ENCODE data around the gene NTM.

The NTM gene

GRCh38 chr11:131914361-131914774 lies 544.0 kb downstream of the NTM start:
- peak; percentile 49 for DNase-seq (ENCODE audit: low read depth, low spot score)
- TF ChIP-seq CTCF (IDR thresholded peaks at IDR 0.05; ENCODE audit: low read depth, low read length): peak; percentile 43
- in situ Hi-C loops (cut with HindIII; ENCODE audit: low sequenced_read_pairs): no loop called here
- no peak overlapping the region for H3K4me3 ChIP-seq (ENCODE audit: low read depth, low read length)

GRCh38 chr11:131916638-131917037 lies 546.2 kb downstream of the NTM start:
- no peak overlapping the region for H3K4me3 ChIP-seq (ENCODE audit: low read depth, low read length)
- DNase-seq (ENCODE audit: low read depth, low spot score): no peak
- TF ChIP-seq CTCF (IDR thresholded peaks at IDR 0.05; ENCODE audit: low read depth, low read length): no peak
- in situ Hi-C loops (cut with HindIII; ENCODE audit: low sequenced_read_pairs): no loop called here

- DNase-seq (ENCODE audit: low read depth, low spot score): no peak
- in situ Hi-C loops (cut with HindIII; ENCODE audit: low sequenced_read_pairs): no loop called here
- no peak for TF ChIP-seq CTCF (IDR thresholded peaks at IDR 0.05; ENCODE audit: low read depth, low read length)
- H3K4me3 ChIP-seq (ENCODE audit: low read depth, low read length): no peak overlapping the region
These were observed 547.4 kb downstream of the NTM start for GRCh38 chr11:131917634-131918384.

- H3K4me3 ChIP-seq (ENCODE audit: low read depth, low read length): no peak overlapping the region
- DNase-seq (ENCODE audit: low read depth, low spot score): no peak
- in situ Hi-C loops (cut with HindIII; ENCODE audit: low sequenced_read_pairs): no loop called here
- TF ChIP-seq CTCF (IDR thresholded peaks at IDR 0.05; ENCODE audit: low read depth, low read length): no peak
These were observed 548.2 kb downstream of the NTM start for GRCh38 chr11:131918663-131919062.

GRCh38 chr11:131922220-131922619 lies 551.8 kb downstream of the NTM start:
- in situ Hi-C loops (cut with HindIII; ENCODE audit: low sequenced_read_pairs): no loop called here
- no peak overlapping the region for H3K4me3 ChIP-seq (ENCODE audit: low read depth, low read length)
- TF ChIP-seq CTCF (IDR thresholded peaks at IDR 0.05; ENCODE audit: low read depth, low read length): no peak
- no peak for DNase-seq (ENCODE audit: low read depth, low spot score)

GRCh38 chr11:131923309-131923708 lies 552.9 kb downstream of the NTM start:
- in situ Hi-C loops (cut with HindIII; ENCODE audit: low sequenced_read_pairs): no loop called here
- H3K4me3 ChIP-seq (ENCODE audit: low read depth, low read length): no peak overlapping the region
- TF ChIP-seq CTCF (IDR thresholded peaks at IDR 0.05; ENCODE audit: low read depth, low read length): no peak
- no peak for DNase-seq (ENCODE audit: low read depth, low spot score)

Measured in astrocyte of the spinal cord (primary cell).